Keratinocyte (primary cell): Measurements from ENCODE around the gene ALS2. TPM values are rescaled to one million over a fixed set of nuclear protein-coding genes. Genes with fewer than 3 reads are reported as not detected.

Experiments
- DNase-seq: peaks from one replicate; pipeline ENCODE4 v3.0.0-alpha.2; 2011; ENCODE audit warnings: low read depth, missing footprints, low spot score
- FAIRE-seq: peaks from 2 replicates; lab custom pipeline; 2011; peaks lifted over from hg19 to GRCh38; lab: Jason Lieb, UNC
- H2AFZ ChIP-seq: 2 replicates; pipeline ENCODE4 v1.6.0; 2012; ENCODE audit warnings: low read length, control low read depth, inconsistent platforms; ENCODE audit not compliant: control insufficient read depth
- H3K27ac ChIP-seq: 2 replicates; pipeline ENCODE4 v1.5.1; 2011; ENCODE audit warnings: low read length; ENCODE audit not compliant: control insufficient read depth, insufficient read depth
- H3K27me3 ChIP-seq: 3 replicates; pipeline ENCODE4 v1.6.0; 2011; ENCODE audit warnings: low read length; ENCODE audit not compliant: control insufficient read depth, insufficient read depth; ENCODE audit errors: extremely low read depth
- H3K36me3 ChIP-seq, 2 experiments: 2 replicates in 1 of 2; 3 replicates in 1 of 2; pipeline ENCODE4 v1.5.1; 2011; ENCODE audit warnings: low read length in 2 of 2, mild to moderate bottlenecking in 1 of 2; ENCODE audit not compliant: control insufficient read depth in 2 of 2, insufficient read depth in 2 of 2; ENCODE audit errors: extremely low read depth in 1 of 2
- H3K4me1 ChIP-seq: 3 replicates; pipeline ENCODE4 v1.5.1; 2011; ENCODE audit warnings: low read length; ENCODE audit not compliant: control insufficient read depth, insufficient read depth; ENCODE audit errors: extremely low read depth
- H3K4me2 ChIP-seq: 3 replicates; pipeline ENCODE4 v1.6.0; 2011; ENCODE audit warnings: low read depth, low read length; ENCODE audit not compliant: control insufficient read depth, insufficient read depth; ENCODE audit errors: extremely low read depth
- H3K4me3 ChIP-seq, 3 experiments: fragments of 200-600 bp in 1 of 3; sonication (generic) in 1 of 3; 2 replicates in 2 of 3; 3 replicates in 1 of 3; pipeline ENCODE4 v1.5.1; 2011 to 2016; ENCODE audit warnings: low read length in 3 of 3, mild to moderate bottlenecking in 3 of 3, control low read depth in 2 of 3, inconsistent platforms in 1 of 3, low read depth in 1 of 3, mixed read lengths in 1 of 3, mixed run types in 1 of 3, moderate library complexity in 1 of 3; ENCODE audit not compliant: control insufficient read depth in 2 of 3, insufficient read depth in 2 of 3; ENCODE audit errors: extremely low read depth in 1 of 3
- H3K79me2 ChIP-seq: 2 replicates; pipeline ENCODE4 v1.6.0; 2012; ENCODE audit warnings: low read length; ENCODE audit not compliant: control insufficient read depth, insufficient read depth
- H3K9ac ChIP-seq: 3 replicates; pipeline ENCODE4 v1.6.0; 2011; ENCODE audit warnings: low read length; ENCODE audit not compliant: control insufficient read depth, insufficient read depth; ENCODE audit errors: extremely low read depth
- H3K9me1 ChIP-seq: 3 replicates; pipeline ENCODE4 v1.6.0; 2011; ENCODE audit warnings: low read length; ENCODE audit not compliant: control insufficient read depth, insufficient read depth; ENCODE audit errors: extremely low read depth
- H3K9me3 ChIP-seq: 2 replicates; pipeline ENCODE4 v1.5.1; 2012; ENCODE audit warnings: low read depth, low read length; ENCODE audit not compliant: control insufficient read depth
- H4K20me1 ChIP-seq: 3 replicates; pipeline ENCODE4 v1.6.0; 2011; ENCODE audit warnings: low read length; ENCODE audit not compliant: control insufficient read depth, insufficient read depth; ENCODE audit errors: extremely low read depth
- CTCF ChIP-seq, 3 experiments: IDR thresholded peaks in 1 of 3; conservative IDR thresholded peaks in 1 of 3; optimal IDR thresholded peaks in 1 of 3; 2 replicates in 2 of 3; 3 replicates in 1 of 3; pipeline versions ENCODE3 to v1.5.1; 2011; ENCODE audit warnings: low read length in 3 of 3, mild to moderate bottlenecking in 3 of 3, moderate library complexity in 2 of 3, control low read depth in 1 of 3, inconsistent platforms in 1 of 3; ENCODE audit not compliant: insufficient read depth in 2 of 3; ENCODE audit errors: extremely low read depth in 1 of 3
- EZH2 ChIP-seq: IDR thresholded peaks from one replicate; pipeline ENCODE4 v1.6.1; 2012; ENCODE audit warnings: inconsistent platforms, mild to moderate bottlenecking, low read length, moderate library complexity
- dilution Hi-C: fragments of 300-500 bp; cut with MboI; formaldehyde crosslinking; loops from one replicate; pipeline ENCODE4 v1.7.0; 2020; ENCODE audit warnings: low sequenced_read_pairs; ENCODE audit not compliant: extremely low pct_ligation_motif_present
- polyA plus RNA-seq, 5 experiments: library from polyadenylated mRNA; depleted of rRNA in 3 of 5; stranded (reverse) in 3 of 5; stranded (forward) in 1 of 5; unstranded in 1 of 5; fragments of >200 nt; gene quantifications; 1 replicate in 1 of 5; 2 replicates in 3 of 5; 3 replicates in 1 of 5; pipeline versions ENCODE4 v1.2.1 to v1.2.3, GENCODE V29; 2011 to 2012; ENCODE audit warnings: missing spikeins in 2 of 5, low read depth in 1 of 5, low replicate concordance in 1 of 5

Gene ALS2
- polyA plus RNA-seq, 1 donor (not counting 4 experiments of a cell fraction or from before 2014, with no cell fraction given): 25.8 TPM

DNA sequence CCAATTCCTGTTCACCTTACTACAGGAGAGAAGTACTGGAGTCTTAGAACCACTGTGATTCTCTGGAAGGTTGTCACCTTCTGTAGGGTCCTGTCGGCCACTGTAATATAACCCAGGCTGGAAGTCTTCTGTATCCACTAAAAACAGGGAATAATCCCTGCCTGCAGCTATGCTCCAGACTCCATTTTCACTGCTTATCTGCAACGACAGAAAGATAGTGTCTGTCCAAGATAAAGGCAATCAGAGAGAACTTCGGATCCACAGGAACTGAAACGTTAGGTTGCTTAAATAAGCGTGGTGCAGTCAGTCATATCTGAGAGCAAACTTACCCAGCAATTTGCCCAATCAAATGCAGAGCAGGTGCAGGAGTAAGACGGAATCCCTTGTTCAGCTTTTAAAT lies 34.2 kb downstream of the ALS2 start:
- Histone ChIP-seq H4K20me1 (peaks cover 4% of the 10 kb centered on the region), H3K27me3 (no peaks in the 10 kb centered on the region), H3K9ac (no peak overlapping the region), H3K36me3 (peaks cover 14 to 20% of the 10 kb centered on the region in 2 experiments), H2AFZ (no peak overlapping the region), H3K4me2 (no peak overlapping the region), H3K9me3 (no peaks in the 10 kb centered on the region), H3K79me2 (no peaks in the 10 kb centered on the region), H3K4me3 (no peak overlapping the region), H3K27ac (no peak overlapping the region), H3K4me1 (no peaks in the 10 kb centered on the region), H3K9me1 (no peaks in the 10 kb centered on the region)
- dilution Hi-C loops: no loop called here
- FAIRE-seq: no peak
- TF ChIP-seq EZH2 (no peak), CTCF (optimal IDR thresholded peaks at IDR 0.05 in 1 of 3, IDR thresholded peaks at IDR 0.05 in 1 of 3, conservative IDR thresholded peaks at IDR 0.05 in 1 of 3; ENCODE audit: extremely low read depth in 1 of 3, insufficient read depth in 2 of 3, low read length in 3 of 3) (no peak)
- DNase-seq: no peak

- peaks cover 6 to 8% of the 10 kb centered on the region in 2 experiments for H3K36me3 ChIP-seq
- no peak for TF ChIP-seq EZH2
- no peak for TF ChIP-seq CTCF (optimal IDR thresholded peaks at IDR 0.05 in 1 of 3, IDR thresholded peaks at IDR 0.05 in 1 of 3, conservative IDR thresholded peaks at IDR 0.05 in 1 of 3; ENCODE audit: extremely low read depth in 1 of 3, insufficient read depth in 2 of 3, low read length in 3 of 3)
Observed at GRCh38 chr2:201735486-201735885, 45.2 kb downstream of the ALS2 start.

More at GRCh38 chr2:201735486-201735885, 45.2 kb downstream of the ALS2 start:
- Histone ChIP-seq H3K79me2 (no peaks in the 10 kb centered on the region), H4K20me1 (no peaks in the 10 kb centered on the region), H3K9me3 (no peaks in the 10 kb centered on the region), H3K27ac (no peak overlapping the region), H3K4me2 (no peak overlapping the region), H3K27me3 (no peaks in the 10 kb centered on the region), H2AFZ (no peak overlapping the region), H3K4me3 (no peak overlapping the region), H3K4me1 (peaks cover 11% of the 10 kb centered on the region), H3K9me1 (no peaks in the 10 kb centered on the region), H3K9ac (no peak overlapping the region)
- FAIRE-seq (no peak), DNase-seq (no peak)
- dilution Hi-C loops: no loop called here
